Activated CD8-positive, alpha-beta T cell treated with anti-CD3 and anti-CD28 coated beads for 36 hours (primary cell): Measurements from ENCODE around the gene CC2D1A. TPM values are rescaled to one million over a fixed set of nuclear protein-coding genes. Genes with fewer than 3 reads are reported as not detected.

Experiments
- ATAC-seq: fragments of 200-7000 bp; cut with Tn5 transposase; one replicate; pipeline ENCODE4 v1.10.0; 2021; ENCODE audit warnings: mild to moderate bottlenecking, moderate library complexity
- CTCF ChIA-PET: fragments of 350-600 bp; sonication (Branson Sonifier 250); formaldehyde crosslinking; loops from one replicate; lab custom pipeline; 2021; ENCODE audit warnings: antibody characterized with exemption; lab: Charles Lee
- POLR2A ChIA-PET: fragments of 350-600 bp; sonication (Branson Sonifier 250); formaldehyde crosslinking; loops from one replicate; lab custom pipeline; 2021; ENCODE audit warnings: antibody characterized with exemption; lab: Charles Lee
- DNase-seq: peaks from one replicate; pipeline ENCODE4 v3.0.0-alpha.2; 2020
- H3K27ac Mint-ChIP-seq: one replicate; pipeline ENCODE4 v1.8.0; 2021; ENCODE audit warnings: mild to moderate bottlenecking, mixed read lengths
- H3K27me3 Mint-ChIP-seq: one replicate; pipeline ENCODE4 v1.8.0; 2021; ENCODE audit warnings: mixed read lengths
- H3K36me3 Mint-ChIP-seq: one replicate; pipeline ENCODE4 v1.8.0; 2021; ENCODE audit warnings: low read depth, mixed read lengths
- H3K4me1 Mint-ChIP-seq: one replicate; pipeline ENCODE4 v1.8.0; 2021; ENCODE audit warnings: low read depth, mixed read lengths
- H3K4me3 Mint-ChIP-seq: one replicate; pipeline ENCODE4 v1.8.0; 2021; ENCODE audit warnings: mild to moderate bottlenecking, moderate library complexity, mixed read lengths
- H3K9me3 Mint-ChIP-seq: one replicate; pipeline ENCODE4 v1.8.0; 2021; ENCODE audit warnings: mixed read lengths
- CTCF ChIP-seq: fragments of 200-600 bp; IDR thresholded peaks from one replicate; pipeline ENCODE4 v1.8.0; 2022; ENCODE audit warnings: antibody characterized with exemption, mild to moderate bottlenecking
- intact Hi-C: fragments of 100-400 bp; cut with micrococcal nuclease; formaldehyde crosslinking; loops from one replicate; pipeline ENCODE4 v1.10.0; 2022
- total RNA-seq, 2 experiments: library from RNA; stranded (reverse); gene quantifications; one replicate each; pipeline ENCODE4 v1.2.3, GENCODE V29; 2021

Gene CC2D1A
- total RNA-seq, 2 experiments from 2014 or later = 22.4 to 23.8 TPM

- peaks cover 17% of the 10 kb centered on the region for H3K27me3 Mint-ChIP-seq
- ATAC-seq = peak; percentile 52
- intact Hi-C loops = loop anchor here (10.0 kb wide), 1 partner anchor 267 kb away; no protein-coding TSS in a partner anchor
- DNase-seq = peak; percentile 69
- no peaks in the 10 kb centered on the region for H3K36me3 Mint-ChIP-seq
- peak overlapping the region; percentile 90 for H3K4me3 Mint-ChIP-seq
- ChIA-PET POLR2A (interaction anchor here (0.8 to 6.1 kb wide), 8 partner anchors 8 to 144 kb away, joined by 3 to 58 read pairs (median 3); no protein-coding TSS in a partner anchor), CTCF (interaction anchor here (1.1 to 5.7 kb wide), 14 partner anchors 8 to 324 kb away, joined by 3 to 160 read pairs (median 12); partner anchors contain the start of genes C19orf53 and ZSWIM4)
- peak overlapping the region; percentile 99 for H3K27ac Mint-ChIP-seq
- peaks cover 39% of the 10 kb centered on the region for H3K4me1 Mint-ChIP-seq
- no peaks in the 10 kb centered on the region for H3K9me3 Mint-ChIP-seq
- no peak for TF ChIP-seq CTCF
These were observed 44.6 kb upstream of the CC2D1A start for GRCh38 chr19:13861392-13861713.

DNA sequence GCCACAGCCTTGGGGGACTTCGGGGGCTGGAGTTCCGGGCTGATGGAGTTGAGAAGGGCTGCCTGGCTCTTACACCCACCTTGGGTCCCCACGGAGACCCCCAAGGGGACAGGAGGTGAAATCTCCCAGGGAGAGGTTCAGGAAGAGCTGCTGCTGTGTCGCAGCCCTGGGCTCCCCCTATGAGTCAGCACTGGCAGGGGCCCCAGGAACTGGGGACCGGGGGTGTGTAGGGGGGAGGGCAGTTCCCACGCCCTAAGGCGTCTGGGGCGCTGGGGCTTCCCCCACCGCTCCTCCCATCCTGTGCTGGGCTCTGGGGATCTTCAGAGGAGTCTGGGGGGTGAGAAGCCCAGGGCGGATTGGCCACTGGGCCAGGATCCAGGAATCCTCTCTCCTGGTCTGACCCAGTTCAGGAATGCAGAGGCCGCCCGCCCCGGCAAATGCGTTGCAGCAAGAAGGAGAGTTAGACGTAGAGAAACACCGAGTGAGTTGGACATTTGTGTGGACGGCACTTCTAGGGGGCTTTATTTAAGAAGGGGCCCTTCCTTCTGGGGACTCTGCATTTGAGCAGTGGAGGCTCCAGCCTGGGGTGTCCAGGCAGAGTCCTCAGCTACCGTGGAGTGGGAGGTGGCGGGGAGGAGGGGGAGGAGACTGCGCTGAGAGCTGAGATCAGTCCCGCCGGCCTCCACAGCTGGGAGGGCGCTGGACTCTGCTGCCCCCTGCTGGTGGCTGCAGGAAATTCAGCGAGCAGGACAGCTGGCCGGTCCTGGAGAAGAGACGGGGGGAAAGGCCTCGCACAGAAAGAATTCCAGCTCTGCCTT lies 44.1 kb upstream of the CC2D1A start:
- DNase-seq (peak; percentile 92), ATAC-seq (peak; percentile 87)
- POLR2A ChIA-PET = interaction anchor here (0.7 to 6.1 kb wide), 13 partner anchors 9 to 114 kb away, joined by 3 to 58 read pairs (median 3); partner anchors contain the start of gene ZSWIM4
- Mint-ChIP-seq H3K36me3 (no peaks in the 10 kb centered on the region), H3K27ac (peak overlapping the region; percentile 99), H3K27me3 (peaks cover 21% of the 10 kb centered on the region), H3K4me1 (peaks cover 40% of the 10 kb centered on the region), H3K9me3 (no peaks in the 10 kb centered on the region), H3K4me3 (peak overlapping the region; percentile 90)
- intact Hi-C loops = loop anchor here (2.0 to 10.0 kb wide), 2 partner anchors 77 to 267 kb away; no protein-coding TSS in a partner anchor
- peak; percentile 99 for TF ChIP-seq CTCF
- CTCF ChIA-PET = interaction anchor here (0.8 to 5.7 kb wide), 34 partner anchors 9 to 667 kb away, joined by 3 to 160 read pairs (median 4); partner anchors contain the start of genes C19orf53 and ZSWIM4

- TF ChIP-seq CTCF = no peak
- POLR2A ChIA-PET = interaction anchor here (0.7 to 6.1 kb wide), 7 partner anchors 9 to 116 kb away, joined by 3 to 58 read pairs (median 5); partner anchors contain the start of gene C19orf53
- Mint-ChIP-seq H3K27me3 (peaks cover 28% of the 10 kb centered on the region), H3K36me3 (no peaks in the 10 kb centered on the region), H3K9me3 (no peaks in the 10 kb centered on the region), H3K4me3 (peak overlapping the region; percentile 65), H3K27ac (peak overlapping the region; percentile 62), H3K4me1 (peaks cover 47% of the 10 kb centered on the region)
- CTCF ChIA-PET = interaction anchor here (1.1 to 5.7 kb wide), 9 partner anchors 11 to 132 kb away, joined by 3 to 160 read pairs (median 31); partner anchors contain the start of genes C19orf53 and ZSWIM4
- no peak for ATAC-seq
- no peak for DNase-seq
- intact Hi-C loops = loop anchor here (10.0 kb wide), 1 partner anchor 269 kb away; no protein-coding TSS in a partner anchor
These were observed 41.8 kb upstream of the CC2D1A start for GRCh38 chr19:13864046-13864666.

GRCh38 chr19:13864667-13865570 lies 41.1 kb upstream of the CC2D1A start:
- TF ChIP-seq CTCF = no peak
- H3K4me3 Mint-ChIP-seq = peak overlapping the region; percentile 65
- intact Hi-C loops = loop anchor here (10.0 kb wide), 1 partner anchor 270 kb away; no protein-coding TSS in a partner anchor
- H3K4me1 Mint-ChIP-seq = peaks cover 46% of the 10 kb centered on the region
- H3K27me3 Mint-ChIP-seq = peaks cover 28% of the 10 kb centered on the region
- ChIA-PET POLR2A (interaction anchor here (0.7 to 5.1 kb wide), 4 partner anchors 8 to 91 kb away, joined by 3 to 41 read pairs (median 6); partner anchors contain the start of gene C19orf53), CTCF (interaction anchor here (5.4 to 5.7 kb wide), 2 partner anchors 30 to 80 kb away, joined by 56 to 160 read pairs; no protein-coding TSS in a partner anchor)
- H3K27ac Mint-ChIP-seq = peak overlapping the region; percentile 62
- no peak for ATAC-seq
- peak; percentile 30 for DNase-seq
- no peaks in the 10 kb centered on the region for H3K9me3 Mint-ChIP-seq
- no peaks in the 10 kb centered on the region for H3K36me3 Mint-ChIP-seq
